ENCODE results near the gene BANK1. TPM values are rescaled to one million over a fixed set of nuclear protein-coding genes. Genes with fewer than 3 reads are reported as not detected.

Gene BANK1
- total RNA-seq, 2 experiments from 2014 or later: not detected

- Mint-ChIP-seq H3K36me3 (no peaks in the 10 kb centered on the region), H3K9me3 (no peaks in the 10 kb centered on the region), H3K4me3 (no peak overlapping the region), H3K27ac (no peak overlapping the region), H3K4me1 (ENCODE audit: low read depth) (no peaks in the 10 kb centered on the region), H3K27me3 (no peaks in the 10 kb centered on the region)
- CTCF ChIA-PET: no interaction called here
- intact Hi-C loops (cut with micrococcal nuclease): no loop called here
- POLR2A ChIA-PET: no interaction called here
- no peak for DNase-seq
These were observed 240.9 kb downstream of the BANK1 start for GRCh38 chr4:102031406-102031805.

- intact Hi-C loops (cut with micrococcal nuclease): no loop called here
- Mint-ChIP-seq H3K36me3 (no peaks in the 10 kb centered on the region), H3K27me3 (no peaks in the 10 kb centered on the region), H3K27ac (no peak overlapping the region), H3K9me3 (no peaks in the 10 kb centered on the region), H3K4me1 (ENCODE audit: low read depth) (peaks cover 3% of the 10 kb centered on the region), H3K4me3 (no peak overlapping the region)
- DNase-seq: no peak
- CTCF ChIA-PET: no interaction called here
- POLR2A ChIA-PET: no interaction called here
These were observed 245.5 kb downstream of the BANK1 start for GRCh38 chr4:102036016-102036415.

- H3K36me3 Mint-ChIP-seq: no peaks in the 10 kb centered on the region
- POLR2A ChIA-PET: no interaction called here
These were observed 246.3 kb downstream of the BANK1 start for GRCh38 chr4:102036619-102037376.

GRCh38 chr4:102037566-102037965 lies 247.0 kb downstream of the BANK1 start:
- Mint-ChIP-seq H3K4me1 (ENCODE audit: low read depth) (peaks cover 3% of the 10 kb centered on the region), H3K36me3 (no peaks in the 10 kb centered on the region), H3K9me3 (no peaks in the 10 kb centered on the region), H3K27me3 (no peaks in the 10 kb centered on the region), H3K4me3 (no peak overlapping the region), H3K27ac (no peak overlapping the region)
- POLR2A ChIA-PET: no interaction called here
- CTCF ChIA-PET: no interaction called here
- no peak for DNase-seq
- intact Hi-C loops (cut with micrococcal nuclease): no loop called here

More at GRCh38 chr4:102036619-102037376, 246.3 kb downstream of the BANK1 start:
- DNase-seq: no peak
- Mint-ChIP-seq H3K4me1 (ENCODE audit: low read depth) (peaks cover 3% of the 10 kb centered on the region), H3K27ac (no peak overlapping the region), H3K4me3 (no peak overlapping the region), H3K27me3 (no peaks in the 10 kb centered on the region), H3K9me3 (no peaks in the 10 kb centered on the region)
- CTCF ChIA-PET: no interaction called here
- intact Hi-C loops (cut with micrococcal nuclease): no loop called here

GRCh38 chr4:102042871-102043802 lies 252.6 kb downstream of the BANK1 start:
- no peaks in the 10 kb centered on the region for H3K36me3 Mint-ChIP-seq
- ChIA-PET POLR2A (no interaction called here), CTCF (no interaction called here)
- H3K4me1 Mint-ChIP-seq (ENCODE audit: low read depth): no peaks in the 10 kb centered on the region
- H3K27ac Mint-ChIP-seq: no peak overlapping the region
- no peak for DNase-seq
- H3K27me3 Mint-ChIP-seq: no peaks in the 10 kb centered on the region
- H3K4me3 Mint-ChIP-seq: no peak overlapping the region
- intact Hi-C loops (cut with micrococcal nuclease): no loop called here
- H3K9me3 Mint-ChIP-seq: peaks cover 2% of the 10 kb centered on the region

GRCh38 chr4:102047616-102048015 lies 257.1 kb downstream of the BANK1 start:
- H3K9me3 Mint-ChIP-seq: peaks cover 2% of the 10 kb centered on the region

GRCh38 chr4:102055805-102056204 lies 265.3 kb downstream of the BANK1 start:
- DNase-seq: no peak
- peaks cover 1% of the 10 kb centered on the region for H3K27me3 Mint-ChIP-seq
- ChIA-PET CTCF (interaction anchor here (0.6 kb wide), 1 partner anchor 708 kb away, joined by 4 read pairs; the partner anchor contains the start of gene PPP3CA), POLR2A (no interaction called here)
- H3K4me3 Mint-ChIP-seq: no peak overlapping the region
- no peaks in the 10 kb centered on the region for H3K4me1 Mint-ChIP-seq (ENCODE audit: low read depth)
- no peak overlapping the region for H3K27ac Mint-ChIP-seq
- intact Hi-C loops (cut with micrococcal nuclease): no loop called here
- no peaks in the 10 kb centered on the region for H3K36me3 Mint-ChIP-seq
- no peaks in the 10 kb centered on the region for H3K9me3 Mint-ChIP-seq

More at GRCh38 chr4:102047616-102048015, 257.1 kb downstream of the BANK1 start:
- Mint-ChIP-seq H3K36me3 (no peaks in the 10 kb centered on the region), H3K4me3 (no peak overlapping the region), H3K4me1 (ENCODE audit: low read depth) (no peaks in the 10 kb centered on the region), H3K27me3 (peaks cover 4% of the 10 kb centered on the region), H3K27ac (no peak overlapping the region)
- intact Hi-C loops (cut with micrococcal nuclease): no loop called here
- ChIA-PET CTCF (no interaction called here), POLR2A (no interaction called here)
- no peak for DNase-seq

GRCh38 chr4:102057122-102057521 lies 266.6 kb downstream of the BANK1 start:
- H3K36me3 Mint-ChIP-seq: no peaks in the 10 kb centered on the region
- POLR2A ChIA-PET: no interaction called here
- no peak overlapping the region for H3K4me3 Mint-ChIP-seq
- no peaks in the 10 kb centered on the region for H3K9me3 Mint-ChIP-seq
- intact Hi-C loops (cut with micrococcal nuclease): no loop called here
- CTCF ChIA-PET: no interaction called here
- H3K4me1 Mint-ChIP-seq (ENCODE audit: low read depth): no peaks in the 10 kb centered on the region
- no peak for DNase-seq
- H3K27me3 Mint-ChIP-seq: peaks cover 3% of the 10 kb centered on the region
- no peak overlapping the region for H3K27ac Mint-ChIP-seq

- Mint-ChIP-seq H3K27ac (no peak overlapping the region), H3K27me3 (peaks cover 2% of the 10 kb centered on the region), H3K9me3 (no peaks in the 10 kb centered on the region), H3K4me1 (ENCODE audit: low read depth) (no peaks in the 10 kb centered on the region), H3K4me3 (no peak overlapping the region), H3K36me3 (no peaks in the 10 kb centered on the region)
- ChIA-PET CTCF (no interaction called here), POLR2A (no interaction called here)
- intact Hi-C loops (cut with micrococcal nuclease): no loop called here
- DNase-seq: no peak
These were observed 270.6 kb downstream of the BANK1 start for GRCh38 chr4:102061133-102061532.

- ChIA-PET CTCF (no interaction called here), POLR2A (no interaction called here)
- Mint-ChIP-seq H3K9me3 (no peaks in the 10 kb centered on the region), H3K4me1 (ENCODE audit: low read depth) (no peaks in the 10 kb centered on the region), H3K27me3 (peaks cover 2% of the 10 kb centered on the region), H3K4me3 (no peak overlapping the region), H3K36me3 (no peaks in the 10 kb centered on the region), H3K27ac (no peak overlapping the region)
- no peak for DNase-seq
- intact Hi-C loops (cut with micrococcal nuclease): no loop called here
These were observed 274.4 kb downstream of the BANK1 start for GRCh38 chr4:102064747-102065442.

GRCh38 chr4:102076622-102077021 lies 286.1 kb downstream of the BANK1 start:
- ChIA-PET POLR2A (no interaction called here), CTCF (no interaction called here)
- H3K27me3 Mint-ChIP-seq: no peaks in the 10 kb centered on the region
- H3K9me3 Mint-ChIP-seq: no peaks in the 10 kb centered on the region
- no peak overlapping the region for H3K4me3 Mint-ChIP-seq
- no peak overlapping the region for H3K27ac Mint-ChIP-seq
- H3K36me3 Mint-ChIP-seq: no peaks in the 10 kb centered on the region
- intact Hi-C loops (cut with micrococcal nuclease): no loop called here
- no peaks in the 10 kb centered on the region for H3K4me1 Mint-ChIP-seq (ENCODE audit: low read depth)
- no peak for DNase-seq

- H3K9me3 Mint-ChIP-seq: no peaks in the 10 kb centered on the region
- ChIA-PET CTCF (no interaction called here), POLR2A (no interaction called here)
- H3K27me3 Mint-ChIP-seq: peaks cover 2% of the 10 kb centered on the region
- intact Hi-C loops (cut with micrococcal nuclease): no loop called here
- no peaks in the 10 kb centered on the region for H3K36me3 Mint-ChIP-seq
- H3K4me3 Mint-ChIP-seq: no peak overlapping the region
- H3K4me1 Mint-ChIP-seq (ENCODE audit: low read depth): no peaks in the 10 kb centered on the region
- no peak for DNase-seq
- no peak overlapping the region for H3K27ac Mint-ChIP-seq
These were observed 289.7 kb downstream of the BANK1 start for GRCh38 chr4:102080184-102080583.
